Measurements from ENCODE around the gene HDAC3.

The HDAC3 gene

DNA sequence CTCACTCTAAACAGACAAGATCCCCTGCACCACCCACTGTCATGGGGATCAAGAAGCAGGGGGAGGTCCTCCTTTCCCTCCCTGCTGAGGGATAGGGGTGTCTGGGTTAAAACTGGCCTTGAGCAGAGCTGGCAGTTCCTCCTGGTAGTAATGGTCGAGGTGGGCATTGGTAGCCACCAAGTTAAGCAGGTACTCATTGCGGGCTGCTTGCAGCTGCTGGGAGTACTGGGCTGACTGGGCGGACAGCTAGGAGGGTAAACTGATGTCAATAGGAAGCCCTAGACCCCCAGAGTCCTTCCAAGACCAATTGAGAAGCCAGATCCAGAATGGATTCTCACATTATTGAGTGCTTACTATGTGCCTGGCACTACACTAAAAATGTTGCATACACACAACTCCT lies 11.2 kb upstream of the HDAC3 start:
- no peak for DNase-seq (ENCODE audit: low read depth, low spot score)
- POLR2A ChIA-PET: interaction anchor here (1.4 kb wide), 1 partner anchor 11 kb away, joined by 3 read pairs; the partner anchor contains the start of genes HDAC3 and RELL2
- TF ChIP-seq, protein P1, sequence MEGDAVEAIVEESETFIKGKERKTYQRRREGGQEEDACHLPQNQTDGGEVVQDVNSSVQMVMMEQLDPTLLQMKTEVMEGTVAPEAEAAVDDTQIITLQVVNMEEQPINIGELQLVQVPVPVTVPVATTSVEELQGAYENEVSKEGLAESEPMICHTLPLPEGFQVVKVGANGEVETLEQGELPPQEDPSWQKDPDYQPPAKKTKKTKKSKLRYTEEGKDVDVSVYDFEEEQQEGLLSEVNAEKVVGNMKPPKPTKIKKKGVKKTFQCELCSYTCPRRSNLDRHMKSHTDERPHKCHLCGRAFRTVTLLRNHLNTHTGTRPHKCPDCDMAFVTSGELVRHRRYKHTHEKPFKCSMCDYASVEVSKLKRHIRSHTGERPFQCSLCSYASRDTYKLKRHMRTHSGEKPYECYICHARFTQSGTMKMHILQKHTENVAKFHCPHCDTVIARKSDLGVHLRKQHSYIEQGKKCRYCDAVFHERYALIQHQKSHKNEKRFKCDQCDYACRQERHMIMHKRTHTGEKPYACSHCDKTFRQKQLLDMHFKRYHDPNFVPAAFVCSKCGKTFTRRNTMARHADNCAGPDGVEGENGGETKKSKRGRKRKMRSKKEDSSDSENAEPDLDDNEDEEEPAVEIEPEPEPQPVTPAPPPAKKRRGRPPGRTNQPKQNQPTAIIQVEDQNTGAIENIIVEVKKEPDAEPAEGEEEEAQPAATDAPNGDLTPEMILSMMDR (IDR thresholded peaks at IDR 0.05; ENCODE audit: insufficient read depth, low read length, missing control alignments): no peak
- CTCF ChIA-PET: interaction anchor here (1.7 to 4.9 kb wide), 3 partner anchors 11 to 56 kb away, joined by 4 to 33 read pairs (median 8); partner anchors contain the start of genes DIAPH1, HDAC3 and RELL2
- H3K4me3 ChIP-seq (ENCODE audit: low read depth, low read length): no peak overlapping the region

DNA sequence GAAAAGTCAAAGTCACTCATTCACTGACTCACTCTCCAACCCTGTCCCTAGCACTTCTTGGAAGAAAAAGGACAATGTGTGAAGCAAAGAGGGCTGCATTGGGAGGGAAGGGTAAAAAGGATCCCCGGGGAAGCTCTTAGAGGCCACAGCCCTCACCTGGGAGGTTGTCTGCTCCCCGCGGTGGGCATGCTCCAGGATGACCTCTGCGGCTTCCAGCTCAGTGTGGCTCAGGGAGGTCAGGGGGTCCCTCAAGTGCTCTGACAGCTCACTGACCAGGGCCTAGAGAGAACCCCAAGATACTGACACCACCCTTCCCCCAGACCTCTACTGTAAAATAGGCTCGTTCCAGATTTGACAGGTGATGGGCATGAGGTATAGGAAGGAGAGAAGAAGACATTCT lies 10.6 kb upstream of the HDAC3 start:
- no peak overlapping the region for H3K4me3 ChIP-seq (ENCODE audit: low read depth, low read length)
- ChIA-PET CTCF (interaction anchor here (0.9 to 4.9 kb wide), 5 partner anchors 10 to 365 kb away, joined by 3 to 33 read pairs (median 4); partner anchors contain the start of genes DIAPH1, GNPDA1, HDAC3 and RELL2), POLR2A (no interaction called here)
- no peak for DNase-seq (ENCODE audit: low read depth, low spot score)
- TF ChIP-seq, protein P1 (IDR thresholded peaks at IDR 0.05; ENCODE audit: insufficient read depth, low read length, missing control alignments): no peak

DNA sequence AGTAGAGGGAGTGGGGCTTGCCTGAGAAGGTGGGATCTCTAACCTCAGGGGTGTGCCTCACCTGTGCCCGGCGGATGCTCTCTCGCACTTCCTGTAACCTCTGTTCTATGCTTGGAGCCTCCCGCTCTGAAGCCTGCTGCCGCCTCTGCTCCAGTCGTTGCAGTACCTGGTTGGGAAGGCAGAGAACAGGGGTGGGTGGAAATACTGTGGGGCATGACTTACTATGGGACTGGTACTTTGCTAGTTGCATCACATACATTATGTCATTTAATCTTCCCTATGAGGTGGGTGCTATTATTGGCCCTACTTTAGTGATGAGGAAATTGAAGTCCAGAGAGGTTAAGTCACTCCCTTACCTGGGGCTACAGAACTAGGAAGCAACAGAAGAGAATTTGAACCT lies 9.4 kb upstream of the HDAC3 start:
- TF ChIP-seq, protein P1 (IDR thresholded peaks at IDR 0.05; ENCODE audit: insufficient read depth, low read length, missing control alignments): no peak
- H3K4me3 ChIP-seq (ENCODE audit: low read depth, low read length): no peak overlapping the region
- POLR2A ChIA-PET: no interaction called here
- no peak for DNase-seq (ENCODE audit: low read depth, low spot score)
- CTCF ChIA-PET: interaction anchor here (1.3 to 4.9 kb wide), 4 partner anchors 9 to 322 kb away, joined by 3 to 33 read pairs (median 4); partner anchors contain the start of genes DIAPH1, HDAC3 and RELL2

DNA sequence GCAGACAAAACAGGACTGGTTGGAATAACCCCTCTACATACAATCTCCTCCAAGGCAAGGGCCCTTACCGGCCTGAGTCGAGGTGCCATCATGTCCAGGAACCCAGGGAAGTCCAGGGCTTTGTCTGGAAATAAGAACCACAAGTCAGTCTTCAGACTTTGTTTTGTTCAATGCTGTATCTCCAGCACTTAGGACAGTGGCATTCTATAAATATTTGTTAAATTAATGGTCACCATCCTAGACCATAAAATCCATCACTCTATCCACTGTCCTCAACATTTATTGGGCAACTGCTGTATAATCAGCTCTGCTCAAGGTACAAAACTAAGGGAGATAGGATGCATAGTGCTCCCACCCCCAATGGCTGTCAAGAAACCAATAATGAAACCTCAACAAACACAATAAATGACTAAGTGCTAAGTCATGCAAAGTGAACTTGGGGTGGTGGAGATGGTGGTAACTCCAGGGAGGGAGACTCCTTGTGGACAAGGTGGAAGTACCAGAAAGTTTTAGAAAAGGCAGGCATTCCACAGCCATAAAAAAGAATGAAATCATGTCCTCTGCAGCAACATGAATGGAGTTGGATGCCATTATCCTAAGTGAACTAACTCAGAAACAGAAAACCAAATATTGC lies 5.1 kb upstream of the HDAC3 start:
- no peak for DNase-seq (ENCODE audit: low read depth, low spot score)
- POLR2A ChIA-PET: no interaction called here
- TF ChIP-seq, protein P1 (IDR thresholded peaks at IDR 0.05; ENCODE audit: insufficient read depth, low read length, missing control alignments): peak; percentile 40
- CTCF ChIA-PET: interaction anchor here (1.0 to 5.1 kb wide), 13 partner anchors 9 to 319 kb away, joined by 3 to 48 read pairs (median 6); partner anchors contain the start of genes DIAPH1 and FCHSD1
- no peak overlapping the region for H3K4me3 ChIP-seq (ENCODE audit: low read depth, low read length)

DNA sequence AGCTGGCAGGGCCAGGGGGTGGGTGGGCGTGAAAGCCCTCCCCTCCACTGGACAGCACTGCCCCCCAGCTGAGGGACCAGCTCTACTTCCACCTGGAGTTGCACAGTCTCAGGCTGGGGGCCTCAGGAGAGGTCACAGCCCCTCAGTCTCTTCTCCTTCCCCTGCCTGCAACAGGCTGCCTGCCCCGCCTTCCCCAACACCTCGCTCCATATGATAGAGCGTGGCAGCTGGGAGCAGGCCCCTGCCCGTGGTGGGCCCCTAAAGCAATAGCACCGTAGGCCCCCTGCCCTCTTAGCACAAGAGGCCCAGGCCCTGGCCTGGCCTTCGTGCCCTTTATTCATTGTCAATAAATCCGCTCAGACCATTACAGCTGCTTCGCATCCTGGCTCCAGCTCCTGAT lies 4.0 kb upstream of the HDAC3 start:
- DNase-seq (ENCODE audit: low read depth, low spot score): no peak
- POLR2A ChIA-PET: no interaction called here
- TF ChIP-seq, protein P1 (IDR thresholded peaks at IDR 0.05; ENCODE audit: insufficient read depth, low read length, missing control alignments): no peak
- H3K4me3 ChIP-seq (ENCODE audit: low read depth, low read length): no peak overlapping the region
- CTCF ChIA-PET: interaction anchor here (0.9 to 5.1 kb wide), 7 partner anchors 8 to 77 kb away, joined by 3 to 48 read pairs (median 5); partner anchors contain the start of genes DIAPH1 and FCHSD1

DNA sequence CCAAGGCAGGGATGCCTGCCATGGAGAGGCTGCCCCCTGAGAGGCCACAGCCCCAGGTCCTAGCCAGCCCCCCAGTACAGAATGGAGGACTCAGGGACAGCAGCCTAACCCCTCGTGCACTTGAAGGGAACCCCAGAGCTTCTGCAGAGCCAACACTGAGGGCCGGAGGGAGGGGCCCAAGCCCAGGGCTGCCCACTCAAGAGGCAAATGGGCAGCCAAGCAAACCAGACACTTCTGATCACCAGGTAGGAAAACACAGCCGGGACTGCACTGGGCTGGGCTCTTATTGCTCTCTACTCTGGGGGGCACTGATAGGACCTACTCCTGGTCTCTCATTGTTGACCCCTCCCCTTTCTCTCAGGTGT lies 3.4 kb upstream of the HDAC3 start:
- no peak for DNase-seq (ENCODE audit: low read depth, low spot score)
- no peak overlapping the region for H3K4me3 ChIP-seq (ENCODE audit: low read depth, low read length)
- ChIA-PET POLR2A (no interaction called here), CTCF (interaction anchor here (0.9 to 5.1 kb wide), 5 partner anchors 11 to 76 kb away, joined by 3 to 48 read pairs (median 4); partner anchors contain the start of genes DIAPH1 and FCHSD1)
- TF ChIP-seq, protein P1 (IDR thresholded peaks at IDR 0.05; ENCODE audit: insufficient read depth, low read length, missing control alignments): no peak
